HCT116 (cell line): ENCODE data around the gene PARM1.

Experiments
- EZH2 ChIP-seq: fragments of 200-600 bp; sonication (generic); IDR thresholded peaks from 2 replicates; pipeline ENCODE4 v1.6.1; 2017; ENCODE audit warnings: antibody characterized with exemption, mixed run types
- EZH2phosphoT487 ChIP-seq: fragments of 200-600 bp; IDR thresholded peaks from 2 replicates; pipeline ENCODE4 v1.6.1; 2018; ENCODE audit warnings: antibody characterized with exemption, borderline replicate concordance
- POLR2A ChIP-seq: IDR thresholded peaks from 2 replicates; pipeline ENCODE4 v1.7.0; 2011; ENCODE audit warnings: borderline replicate concordance; ENCODE audit not compliant: insufficient read depth, insufficient read length; ENCODE audit errors: extremely low read depth
- POLR2AphosphoS5 ChIP-seq: IDR thresholded peaks from 2 replicates; pipeline ENCODE4 v1.6.1; 2011; ENCODE audit warnings: mild to moderate bottlenecking, low read depth, low read length, moderate library complexity
- RAD21 ChIP-seq: IDR thresholded peaks from 2 replicates; pipeline ENCODE4 v1.6.1; 2012; ENCODE audit warnings: low read depth, mild to moderate bottlenecking
- TF ChIP-seq, protein P1 (sequence below), 3 experiments: fragments of 200-600 bp in 1 of 3; sonication (generic) in 1 of 3; IDR thresholded peaks in 2 of 3; conservative IDR thresholded peaks in 1 of 3; 2 replicates each; pipeline ENCODE4 v1.5.1; 2012 to 2017; ENCODE audit warnings: low read depth in 2 of 3, low read length in 2 of 3, antibody characterized with exemption in 1 of 3, borderline replicate concordance in 1 of 3, control low read depth in 1 of 3, mild to moderate bottlenecking in 1 of 3, mixed read lengths in 1 of 3, mixed run types in 1 of 3, moderate library complexity in 1 of 3; ENCODE audit not compliant: insufficient read depth in 1 of 3
- TF ChIP-seq, protein P2 (sequence below): IDR thresholded peaks from 2 replicates; pipeline ENCODE4 v1.6.1; 2011; ENCODE audit warnings: mild to moderate bottlenecking, low read length, moderate library complexity; ENCODE audit not compliant: insufficient replicate concordance; ENCODE audit errors: extremely low read depth
- TF ChIP-seq, protein P3 (sequence below): IDR thresholded peaks from 2 replicates; pipeline ENCODE4 v1.6.1; 2012

DNA sequence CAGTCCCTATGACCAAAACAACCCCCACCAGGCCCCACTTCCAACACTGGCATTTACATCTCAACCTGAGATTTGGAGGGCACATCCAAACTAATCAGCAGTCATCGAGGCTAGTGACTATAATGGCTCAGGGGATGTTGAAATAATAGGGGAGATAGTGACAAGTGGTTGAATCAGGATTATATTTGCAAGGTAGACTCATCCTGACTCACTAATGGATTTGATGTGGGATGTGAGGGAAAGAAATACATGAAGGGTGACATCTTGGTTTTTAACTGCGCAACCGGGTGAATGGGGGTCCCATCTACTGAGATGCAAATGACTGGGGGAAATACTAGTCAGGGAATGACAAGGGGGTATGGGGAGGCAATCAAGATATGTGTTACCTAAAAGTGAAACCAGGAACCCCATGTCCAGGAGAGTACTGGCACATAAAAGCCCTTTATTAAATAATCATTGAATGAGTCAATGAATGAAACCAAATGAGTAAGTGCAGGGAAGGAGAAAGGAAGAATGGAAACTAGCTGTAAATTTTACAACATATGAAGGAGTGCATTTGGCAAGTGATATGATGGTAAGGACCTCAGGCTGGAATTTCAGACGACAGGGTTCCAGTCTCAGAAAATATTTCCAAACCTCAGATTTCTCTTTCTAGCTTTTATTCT lies 78.3 kb downstream of the PARM1 start:
- TF ChIP-seq POLR2A: no peak
- TF ChIP-seq, protein P1, sequence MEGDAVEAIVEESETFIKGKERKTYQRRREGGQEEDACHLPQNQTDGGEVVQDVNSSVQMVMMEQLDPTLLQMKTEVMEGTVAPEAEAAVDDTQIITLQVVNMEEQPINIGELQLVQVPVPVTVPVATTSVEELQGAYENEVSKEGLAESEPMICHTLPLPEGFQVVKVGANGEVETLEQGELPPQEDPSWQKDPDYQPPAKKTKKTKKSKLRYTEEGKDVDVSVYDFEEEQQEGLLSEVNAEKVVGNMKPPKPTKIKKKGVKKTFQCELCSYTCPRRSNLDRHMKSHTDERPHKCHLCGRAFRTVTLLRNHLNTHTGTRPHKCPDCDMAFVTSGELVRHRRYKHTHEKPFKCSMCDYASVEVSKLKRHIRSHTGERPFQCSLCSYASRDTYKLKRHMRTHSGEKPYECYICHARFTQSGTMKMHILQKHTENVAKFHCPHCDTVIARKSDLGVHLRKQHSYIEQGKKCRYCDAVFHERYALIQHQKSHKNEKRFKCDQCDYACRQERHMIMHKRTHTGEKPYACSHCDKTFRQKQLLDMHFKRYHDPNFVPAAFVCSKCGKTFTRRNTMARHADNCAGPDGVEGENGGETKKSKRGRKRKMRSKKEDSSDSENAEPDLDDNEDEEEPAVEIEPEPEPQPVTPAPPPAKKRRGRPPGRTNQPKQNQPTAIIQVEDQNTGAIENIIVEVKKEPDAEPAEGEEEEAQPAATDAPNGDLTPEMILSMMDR (IDR thresholded peaks at IDR 0.05 in 2 of 3, conservative IDR thresholded peaks at IDR 0.05 in 1 of 3; ENCODE audit: borderline replicate concordance in 1 of 3, insufficient read depth in 1 of 3, low read depth in 2 of 3, low read length in 2 of 3): no peak
- TF ChIP-seq POLR2AphosphoS5: no peak
- TF ChIP-seq, protein P2, sequence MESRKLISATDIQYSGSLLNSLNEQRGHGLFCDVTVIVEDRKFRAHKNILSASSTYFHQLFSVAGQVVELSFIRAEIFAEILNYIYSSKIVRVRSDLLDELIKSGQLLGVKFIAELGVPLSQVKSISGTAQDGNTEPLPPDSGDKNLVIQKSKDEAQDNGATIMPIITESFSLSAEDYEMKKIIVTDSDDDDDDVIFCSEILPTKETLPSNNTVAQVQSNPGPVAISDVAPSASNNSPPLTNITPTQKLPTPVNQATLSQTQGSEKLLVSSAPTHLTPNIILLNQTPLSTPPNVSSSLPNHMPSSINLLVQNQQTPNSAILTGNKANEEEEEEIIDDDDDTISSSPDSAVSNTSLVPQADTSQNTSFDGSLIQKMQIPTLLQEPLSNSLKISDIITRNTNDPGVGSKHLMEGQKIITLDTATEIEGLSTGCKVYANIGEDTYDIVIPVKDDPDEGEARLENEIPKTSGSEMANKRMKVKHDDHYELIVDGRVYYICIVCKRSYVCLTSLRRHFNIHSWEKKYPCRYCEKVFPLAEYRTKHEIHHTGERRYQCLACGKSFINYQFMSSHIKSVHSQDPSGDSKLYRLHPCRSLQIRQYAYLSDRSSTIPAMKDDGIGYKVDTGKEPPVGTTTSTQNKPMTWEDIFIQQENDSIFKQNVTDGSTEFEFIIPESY: no peak
- no peak for TF ChIP-seq EZH2
- no peak for TF ChIP-seq EZH2phosphoT487
- TF ChIP-seq, protein P3, sequence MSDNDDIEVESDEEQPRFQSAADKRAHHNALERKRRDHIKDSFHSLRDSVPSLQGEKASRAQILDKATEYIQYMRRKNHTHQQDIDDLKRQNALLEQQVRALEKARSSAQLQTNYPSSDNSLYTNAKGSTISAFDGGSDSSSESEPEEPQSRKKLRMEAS: no peak
- TF ChIP-seq RAD21: no peak
